ENCODE results near the gene HAUS3.

DNA sequence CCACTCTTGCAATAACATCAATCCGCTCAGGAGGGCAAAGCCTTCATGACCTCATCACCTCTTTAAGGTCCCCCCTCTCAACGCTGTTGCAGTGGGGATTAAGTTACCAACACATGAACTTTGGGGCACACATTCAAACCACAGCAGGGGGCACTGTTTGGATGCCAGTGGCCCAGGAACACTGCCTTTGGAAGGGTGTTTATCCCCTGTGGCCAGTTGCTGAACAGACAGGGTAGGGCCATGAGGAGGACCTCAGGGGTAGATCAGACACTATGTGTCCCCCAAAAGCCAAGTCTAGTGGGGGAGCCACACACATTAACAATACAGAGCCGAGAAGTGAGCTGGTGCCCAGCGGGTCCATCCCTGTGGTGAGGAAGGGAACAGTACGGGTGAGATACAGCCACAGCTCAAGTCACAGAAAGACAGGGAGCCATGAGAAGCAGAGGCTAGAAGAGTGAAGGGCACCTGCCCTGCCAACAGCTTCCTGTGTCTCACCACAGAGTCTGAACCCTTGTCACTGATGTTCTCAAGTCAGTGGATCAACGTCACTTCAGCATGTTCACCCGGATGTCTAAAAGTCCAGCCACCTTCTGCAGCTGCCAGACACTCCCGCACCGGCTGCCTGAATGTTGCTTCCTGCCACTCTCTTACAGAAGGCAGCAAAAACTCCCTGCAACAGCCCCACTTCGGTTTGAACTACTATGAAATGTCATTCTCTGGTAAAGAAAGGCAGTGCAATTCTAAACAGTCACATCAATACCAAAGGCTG, 39.8 kb upstream of the HAUS3 start:
- TF ChIP-seq, protein P1, sequence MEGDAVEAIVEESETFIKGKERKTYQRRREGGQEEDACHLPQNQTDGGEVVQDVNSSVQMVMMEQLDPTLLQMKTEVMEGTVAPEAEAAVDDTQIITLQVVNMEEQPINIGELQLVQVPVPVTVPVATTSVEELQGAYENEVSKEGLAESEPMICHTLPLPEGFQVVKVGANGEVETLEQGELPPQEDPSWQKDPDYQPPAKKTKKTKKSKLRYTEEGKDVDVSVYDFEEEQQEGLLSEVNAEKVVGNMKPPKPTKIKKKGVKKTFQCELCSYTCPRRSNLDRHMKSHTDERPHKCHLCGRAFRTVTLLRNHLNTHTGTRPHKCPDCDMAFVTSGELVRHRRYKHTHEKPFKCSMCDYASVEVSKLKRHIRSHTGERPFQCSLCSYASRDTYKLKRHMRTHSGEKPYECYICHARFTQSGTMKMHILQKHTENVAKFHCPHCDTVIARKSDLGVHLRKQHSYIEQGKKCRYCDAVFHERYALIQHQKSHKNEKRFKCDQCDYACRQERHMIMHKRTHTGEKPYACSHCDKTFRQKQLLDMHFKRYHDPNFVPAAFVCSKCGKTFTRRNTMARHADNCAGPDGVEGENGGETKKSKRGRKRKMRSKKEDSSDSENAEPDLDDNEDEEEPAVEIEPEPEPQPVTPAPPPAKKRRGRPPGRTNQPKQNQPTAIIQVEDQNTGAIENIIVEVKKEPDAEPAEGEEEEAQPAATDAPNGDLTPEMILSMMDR (IDR thresholded peaks at IDR 0.05), result peak in 2 of 4 donors; percentile 8 to 9
- TF ChIP-seq POLR2A (IDR thresholded peaks at IDR 0.05), result no peak

Measured in right lobe of liver (tissue), 4 donors.